H9 (cell line): ENCODE measurements around the gene DPP6. TPM values are rescaled to one million over a fixed set of nuclear protein-coding genes. Genes with fewer than 3 reads are reported as not detected.

ENCODE experiments used
- DNase-seq: peaks from one replicate; pipeline ENCODE4 v3.0.0-alpha.2; 2017
- H2AFZ ChIP-seq: one replicate; pipeline ENCODE4 v1.6.1; 2013; ENCODE audit warnings: mild to moderate bottlenecking, low read length, control low read depth, moderate library complexity
- H2AK5ac ChIP-seq: 2 replicates; pipeline ENCODE4 v1.6.1; 2013; ENCODE audit warnings: low read length, control low read depth, mixed read lengths; ENCODE audit not compliant: insufficient read length
- H2BK120ac ChIP-seq: one replicate; pipeline ENCODE4 v1.6.1; 2013; ENCODE audit warnings: low read depth, mild to moderate bottlenecking, low read length, control low read depth, inconsistent platforms; ENCODE audit not compliant: poor library complexity, severe bottlenecking
- H2BK12ac ChIP-seq: 2 replicates; pipeline ENCODE4 v1.6.1; 2013; ENCODE audit warnings: low read length, control low read depth, mixed read lengths, low read depth; ENCODE audit not compliant: insufficient read length
- H2BK15ac ChIP-seq: 2 replicates; pipeline ENCODE4 v1.6.1; 2013; ENCODE audit warnings: low read depth, low read length, control low read depth
- H2BK20ac ChIP-seq: one replicate; pipeline ENCODE4 v1.6.1; 2013; ENCODE audit warnings: low read depth, mild to moderate bottlenecking, low read length, control low read depth, inconsistent platforms; ENCODE audit not compliant: poor library complexity, severe bottlenecking
- H2BK5ac ChIP-seq: 2 replicates; pipeline ENCODE4 v1.6.1; 2013; ENCODE audit warnings: low read length, control low read depth, mixed read lengths; ENCODE audit not compliant: insufficient read length
- H3K14ac ChIP-seq: 2 replicates; pipeline ENCODE4 v1.6.1; 2013; ENCODE audit warnings: low read length, control low read depth; ENCODE audit not compliant: insufficient read depth
- H3K18ac ChIP-seq: 2 replicates; pipeline ENCODE4 v1.6.1; 2013; ENCODE audit warnings: low read depth, mild to moderate bottlenecking, mixed read lengths, low read length, control low read depth; ENCODE audit not compliant: insufficient read length
- H3K23ac ChIP-seq: 2 replicates; pipeline ENCODE4 v1.6.1; 2013; ENCODE audit warnings: low read length, control low read depth, mixed read lengths, low read depth; ENCODE audit not compliant: insufficient read length
- H3K23me2 ChIP-seq: 2 replicates; pipeline ENCODE4 v1.6.1; 2013; ENCODE audit warnings: low read depth, mild to moderate bottlenecking, mixed read lengths, low read length, control low read depth; ENCODE audit not compliant: insufficient read length, poor library complexity, severe bottlenecking
- H3K27ac ChIP-seq: 2 replicates; pipeline ENCODE4 v1.5.1; 2013; ENCODE audit warnings: low read length, control low read depth, mixed read lengths, low read depth; ENCODE audit not compliant: insufficient read length
- H3K27me3 ChIP-seq: 2 replicates; pipeline ENCODE4 v1.6.1; 2013; ENCODE audit warnings: low read length, control low read depth, inconsistent platforms; ENCODE audit not compliant: insufficient read depth
- H3K4ac ChIP-seq: 2 replicates; pipeline ENCODE4 v1.6.1; 2013; ENCODE audit warnings: low read depth, mild to moderate bottlenecking, control low read depth, inconsistent platforms, low read length, moderate library complexity
- H3K4me1 ChIP-seq: 2 replicates; pipeline ENCODE4 v1.6.1; 2013; ENCODE audit warnings: low read length, control low read depth, inconsistent platforms; ENCODE audit not compliant: insufficient read depth
- H3K4me2 ChIP-seq: 2 replicates; pipeline ENCODE4 v1.6.1; 2013; ENCODE audit warnings: low read length, control low read depth, mixed read lengths; ENCODE audit not compliant: insufficient read length, insufficient read depth
- H3K56ac ChIP-seq: 2 replicates; pipeline ENCODE4 v1.6.1; 2013; ENCODE audit warnings: low read depth, mild to moderate bottlenecking, mixed read lengths, low read length, control low read depth; ENCODE audit not compliant: insufficient read length
- H3K79me1 ChIP-seq: 2 replicates; pipeline ENCODE4 v1.6.1; 2013; ENCODE audit warnings: low read depth, mild to moderate bottlenecking, moderate library complexity, low read length, control low read depth, inconsistent platforms; ENCODE audit not compliant: insufficient read depth, poor library complexity, severe bottlenecking
- H3K79me2 ChIP-seq: 2 replicates; pipeline ENCODE4 v1.6.1; 2013; ENCODE audit warnings: low read length, control low read depth, inconsistent platforms; ENCODE audit not compliant: insufficient read depth
- H3K9ac ChIP-seq: 2 replicates; pipeline ENCODE4 v1.6.1; 2013; ENCODE audit warnings: low read length, control low read depth, mixed read lengths; ENCODE audit not compliant: insufficient read length; ENCODE audit errors: extremely low read depth
- H3K9me3 ChIP-seq: one replicate; pipeline ENCODE4 v1.6.1; 2013; ENCODE audit warnings: low read depth, low read length, inconsistent platforms; ENCODE audit not compliant: control insufficient read depth
- H3T11ph ChIP-seq: one replicate; pipeline ENCODE4 v1.6.1; 2013; ENCODE audit warnings: mild to moderate bottlenecking, low read length, control low read depth, inconsistent platforms
- H4K20me1 ChIP-seq: one replicate; pipeline ENCODE4 v1.6.1; 2013; ENCODE audit not compliant: control insufficient read depth, insufficient read length, insufficient read depth
- H4K5ac ChIP-seq: 2 replicates; pipeline ENCODE4 v1.6.1; 2013; ENCODE audit warnings: low read depth, mild to moderate bottlenecking, mixed read lengths, low read length, control low read depth; ENCODE audit not compliant: insufficient read length
- H4K8ac ChIP-seq: replicated peaks from 2 replicates; pipeline ENCODE4 v1.6.1; 2013; ENCODE audit warnings: low read length, control low read depth, mixed read lengths, low read depth; ENCODE audit not compliant: insufficient read length
- H4K91ac ChIP-seq: 2 replicates; pipeline ENCODE4 v1.6.1; 2013; ENCODE audit warnings: low read depth, mild to moderate bottlenecking, moderate library complexity, mixed read lengths, low read length, control low read depth; ENCODE audit not compliant: insufficient read length
- H3K27ac Mint-ChIP-seq, 3 experiments: 2 replicates in 2 of 3; 3 replicates in 1 of 3; pipeline ENCODE4 v1.8.0; 2020 to 2021; ENCODE audit warnings: mixed read lengths in 3 of 3, mild to moderate bottlenecking in 1 of 3, moderate library complexity in 1 of 3
- H3K27me3 Mint-ChIP-seq: 2 replicates; pipeline ENCODE4 v1.8.0; 2021; ENCODE audit warnings: low read depth, mild to moderate bottlenecking, moderate library complexity, mixed read lengths
- H3K36me3 Mint-ChIP-seq, 3 experiments: 2 replicates in 2 of 3; 3 replicates in 1 of 3; pipeline ENCODE4 v1.8.0; 2020 to 2021; ENCODE audit warnings: low read depth in 3 of 3, mixed read lengths in 3 of 3; ENCODE audit not compliant: insufficient read depth in 1 of 3
- H3K4me1 Mint-ChIP-seq, 2 experiments: 2 replicates each; pipeline ENCODE4 v1.8.0; 2020; ENCODE audit warnings: mixed read lengths in 2 of 2
- H3K4me3 Mint-ChIP-seq, 2 experiments: 2 replicates in 1 of 2; 3 replicates in 1 of 2; pipeline ENCODE4 v1.8.0; 2020 to 2021; ENCODE audit warnings: mild to moderate bottlenecking in 2 of 2, mixed read lengths in 2 of 2, moderate library complexity in 1 of 2
- H3K9me3 Mint-ChIP-seq, 2 experiments: 2 replicates in 1 of 2; 3 replicates in 1 of 2; pipeline ENCODE4 v1.8.0; 2020; ENCODE audit warnings: mild to moderate bottlenecking in 2 of 2, mixed read lengths in 2 of 2, moderate library complexity in 1 of 2
- WGBS: extraction: QIAGEN DNeasy Blood & Tissue Kit; methylation state at CpG from one replicate; pipeline ENCODE4 v1.1.7; 2013; ENCODE audit warnings: missing lambda C conversion rate, low lambda C conversion rate, mixed read lengths; ENCODE audit not compliant: insufficient read length; ENCODE audit errors: extremely low coverage; 5-methylcytosine and 5-hydroxymethylcytosine counted together
- total RNA-seq: library from RNA; stranded (reverse); gene quantifications from 2 replicates; pipeline ENCODE4 v1.2.1, GENCODE V29; 2021
- TF ChIP-seq, protein P1 (sequence below): fragments of 200-600 bp; sonication (generic); conservative IDR thresholded peaks from 3 replicates; pipeline ENCODE4 v1.8.0; 2021; ENCODE audit warnings: antibody characterized with exemption, mild to moderate bottlenecking

Gene DPP6
- total RNA-seq, 1 experiment from 2014 or later = 4.5 TPM

GRCh38 chr7:154416714-154417113 is 364.5 kb downstream of the DPP6 start:
- H4K5ac ChIP-seq = no peak overlapping the region
- H3K27me3 ChIP-seq = no peaks in the 10 kb centered on the region
- no peak overlapping the region for H3T11ph ChIP-seq
- Mint-ChIP-seq H3K27ac (no peak overlapping the region), H3K4me3 (no peak overlapping the region), H3K9me3 (no peaks in the 10 kb centered on the region; a peak in 1 of 5 replicates), H3K4me1 (peaks cover 12 to 16% of the 10 kb centered on the region in 2 experiments), H3K36me3 (peaks cover 0 to 3% (median 0%) of the 10 kb centered on the region in 3 experiments; a peak in 1 of 7 replicates), H3K27me3 (no peaks in the 10 kb centered on the region; the same call in 1 of the 2 replicates)
- no peak overlapping the region for H2AFZ ChIP-seq
- no peak overlapping the region for H4K8ac ChIP-seq
- H2BK15ac ChIP-seq = no peak overlapping the region
- no peaks in the 10 kb centered on the region for H4K20me1 ChIP-seq
- peaks cover 8% of the 10 kb centered on the region; the same call in 1 of the 2 replicates for H3K4me1 ChIP-seq
- H3K4me2 ChIP-seq = peak overlapping the region; percentile 20
- H3K79me1 ChIP-seq = no peaks in the 10 kb centered on the region
- H2BK20ac ChIP-seq = no peak overlapping the region
- TF ChIP-seq, protein P1, sequence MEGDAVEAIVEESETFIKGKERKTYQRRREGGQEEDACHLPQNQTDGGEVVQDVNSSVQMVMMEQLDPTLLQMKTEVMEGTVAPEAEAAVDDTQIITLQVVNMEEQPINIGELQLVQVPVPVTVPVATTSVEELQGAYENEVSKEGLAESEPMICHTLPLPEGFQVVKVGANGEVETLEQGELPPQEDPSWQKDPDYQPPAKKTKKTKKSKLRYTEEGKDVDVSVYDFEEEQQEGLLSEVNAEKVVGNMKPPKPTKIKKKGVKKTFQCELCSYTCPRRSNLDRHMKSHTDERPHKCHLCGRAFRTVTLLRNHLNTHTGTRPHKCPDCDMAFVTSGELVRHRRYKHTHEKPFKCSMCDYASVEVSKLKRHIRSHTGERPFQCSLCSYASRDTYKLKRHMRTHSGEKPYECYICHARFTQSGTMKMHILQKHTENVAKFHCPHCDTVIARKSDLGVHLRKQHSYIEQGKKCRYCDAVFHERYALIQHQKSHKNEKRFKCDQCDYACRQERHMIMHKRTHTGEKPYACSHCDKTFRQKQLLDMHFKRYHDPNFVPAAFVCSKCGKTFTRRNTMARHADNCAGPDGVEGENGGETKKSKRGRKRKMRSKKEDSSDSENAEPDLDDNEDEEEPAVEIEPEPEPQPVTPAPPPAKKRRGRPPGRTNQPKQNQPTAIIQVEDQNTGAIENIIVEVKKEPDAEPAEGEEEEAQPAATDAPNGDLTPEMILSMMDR = no peak
- DNase-seq = no peak
- H4K91ac ChIP-seq = no peak overlapping the region
- WGBS = no CpG with 5 or more reads among the region's 6 CpGs
- H3K56ac ChIP-seq = no peak overlapping the region
- H3K23me2 ChIP-seq = no peaks in the 10 kb centered on the region
- no peaks in the 10 kb centered on the region for H3K9me3 ChIP-seq
- no peak overlapping the region for H2BK12ac ChIP-seq
- peak overlapping the region; percentile 46 for H2AK5ac ChIP-seq
- H2BK120ac ChIP-seq = no peak overlapping the region
- H3K18ac ChIP-seq = no peak overlapping the region
- H2BK5ac ChIP-seq = no peak overlapping the region
- H3K9ac ChIP-seq = no peak overlapping the region
- H3K4ac ChIP-seq = no peak overlapping the region
- no peak overlapping the region for H3K23ac ChIP-seq
- no peaks in the 10 kb centered on the region for H3K79me2 ChIP-seq
- H3K27ac ChIP-seq = no peak overlapping the region
- no peak overlapping the region for H3K14ac ChIP-seq
